GM19455 (cell line): ENCODE data around the gene SIK2.
"Not testable (repeated sequence)": the region's sequence is repeated elsewhere in the genome, so short reads cannot be mapped to it uniquely, and the experiment has no call there.

Source experiments
- ATAC-seq: cut with Tn5 transposase; IDR thresholded peaks from one replicate; pipeline ENCODE4 v1.9.1; 2021; ENCODE audit not compliant: unreplicated experiment

The SIK2 gene

GRCh38 chr11:111620518-111620917 lies 18.3 kb downstream of the SIK2 start:
- ATAC-seq, result no peak

GRCh38 chr11:111623527-111624030 lies 21.3 kb downstream of the SIK2 start:
- ATAC-seq, result no peak

GRCh38 chr11:111624608-111625007 lies 22.4 kb downstream of the SIK2 start:
- no peak for ATAC-seq

- ATAC-seq, result no peak
Measured at GRCh38 chr11:111627591-111627990, 25.3 kb downstream of the SIK2 start.

GRCh38 chr11:111629499-111629898 lies 27.2 kb downstream of the SIK2 start:
- ATAC-seq, result no peak

- ATAC-seq, result no peak
Measured at GRCh38 chr11:111631024-111631665, 28.9 kb downstream of the SIK2 start.

GRCh38 chr11:111631666-111632039 lies 29.4 kb downstream of the SIK2 start:
- no peak for ATAC-seq

GRCh38 chr11:111632516-111633220 lies 30.4 kb downstream of the SIK2 start:
- ATAC-seq, result no peak

GRCh38 chr11:111633248-111633647 lies 31.0 kb downstream of the SIK2 start:
- no peak for ATAC-seq

- no peak for ATAC-seq
Measured at GRCh38 chr11:111633756-111634362, 31.6 kb downstream of the SIK2 start.

- no peak for ATAC-seq
Measured at GRCh38 chr11:111634981-111635705, 32.9 kb downstream of the SIK2 start.

- ATAC-seq, result no peak
Measured at GRCh38 chr11:111635706-111636045, 33.4 kb downstream of the SIK2 start.

- no peak for ATAC-seq
Measured at GRCh38 chr11:111637885-111638284, 35.6 kb downstream of the SIK2 start.

GRCh38 chr11:111639226-111639925 lies 37.1 kb downstream of the SIK2 start:
- no peak for ATAC-seq

- no peak for ATAC-seq
Measured at GRCh38 chr11:111641339-111642015, 39.2 kb downstream of the SIK2 start.

GRCh38 chr11:111642542-111642941 lies 40.3 kb downstream of the SIK2 start:
- no peak for ATAC-seq

GRCh38 chr11:111644922-111645321 lies 42.7 kb downstream of the SIK2 start:
- no peak for ATAC-seq

GRCh38 chr11:111645657-111646316 lies 43.5 kb downstream of the SIK2 start:
- no peak for ATAC-seq

- not testable (repeated sequence) for ATAC-seq
Measured at GRCh38 chr11:111651336-111651735, 49.1 kb downstream of the SIK2 start.

GRCh38 chr11:111652184-111652583 lies 49.9 kb downstream of the SIK2 start:
- no peak for ATAC-seq
